K562 (cell line): Measurements from ENCODE around the gene MVB12B. TPM values are rescaled to one million over a fixed set of nuclear protein-coding genes. Genes with fewer than 3 reads are reported as not detected.

ENCODE experiments used
- ATAC-seq: fragments of 200-7000 bp; cut with Tn5 transposase; 3 replicates; pipeline ENCODE4 v1.9.1; 2020; ENCODE audit warnings: moderate library complexity
- BruUV-seq: library from RNA; stranded (reverse); fragments of 400-500 nt; replicated peaks from 2 replicates; lab custom pipeline; 2021; lab: Mats Ljungman, UMichigan
- CTCF ChIA-PET: fragments of 300-600 bp; formaldehyde crosslinking; extraction: SDS; loops from one replicate; lab custom pipeline; 2021; ENCODE audit warnings: low intra/inter-chr PET ratio; lab: Yijun Ruan, JAX
- POLR2A ChIA-PET: fragments of 300-600, 350-650 bp; sonication (Branson Sonifier 250); formaldehyde crosslinking; extraction: SDS; loops from one replicate; lab custom pipeline; 2021; ENCODE audit warnings: antibody characterized with exemption, inconsistent platforms; lab: Yijun Ruan, JAX
- DNase-seq, 4 experiments: peaks; one replicate each; pipeline versions ENCODE4 v3.0.0 to v3.0.0-alpha.2; 2011 to 2018; ENCODE audit warnings: low spot score in 3 of 4, mixed read lengths in 3 of 4; ENCODE audit errors: extremely low read depth in 1 of 4
- FAIRE-seq: peaks from 2 replicates; lab custom pipeline; 2011; peaks lifted over from hg19 to GRCh38; lab: Jason Lieb, UNC
- H2AFZ ChIP-seq: 2 replicates; pipeline ENCODE4 v1.6.0; 2011; ENCODE audit warnings: low read depth, low read length, control low read depth, inconsistent platforms
- H3K27ac ChIP-seq: fragments of 200-600 bp; 3 replicates; pipeline ENCODE4 v1.8.0; 2011; ENCODE audit warnings: low read depth, mild to moderate bottlenecking, control low read depth, inconsistent platforms, low read length, moderate library complexity, mixed read lengths; ENCODE audit errors: extremely low read depth
- H3K27me3 ChIP-seq, 2 experiments: fragments of 300-600 bp in 1 of 2; 2 replicates in 1 of 2; 3 replicates in 1 of 2; pipeline versions ENCODE4 v1.6.0 to v1.8.0; 2011; ENCODE audit warnings: inconsistent platforms in 2 of 2, low read length in 2 of 2, mild to moderate bottlenecking in 1 of 2, mixed read lengths in 1 of 2, moderate library complexity in 1 of 2; ENCODE audit not compliant: control insufficient read depth in 2 of 2, insufficient read depth in 2 of 2
- H3K36me3 ChIP-seq: fragments of 300-600 bp; 3 replicates; pipeline ENCODE4 v1.8.0; 2011; ENCODE audit warnings: mild to moderate bottlenecking, low read length, inconsistent platforms; ENCODE audit not compliant: control insufficient read depth, insufficient read depth
- H3K4me1 ChIP-seq, 2 experiments: fragments of 200-600 bp in 1 of 2; replicated peaks in 1 of 2; 2 replicates in 1 of 2; 3 replicates in 1 of 2; pipeline versions ENCODE4 v1.5.1 to v1.8.0; 2011; ENCODE audit warnings: inconsistent platforms in 2 of 2, low read length in 2 of 2, mild to moderate bottlenecking in 1 of 2, mixed read lengths in 1 of 2, moderate library complexity in 1 of 2; ENCODE audit not compliant: control insufficient read depth in 2 of 2, insufficient read depth in 2 of 2
- H3K4me2 ChIP-seq: 2 replicates; pipeline ENCODE4 v1.6.1; 2011; ENCODE audit warnings: low read length, control low read depth, inconsistent platforms, mixed read lengths; ENCODE audit not compliant: insufficient read depth
- H3K4me3 ChIP-seq: fragments of 200-600 bp; sonication (generic), shearing (Covaris generic); 2 replicates; pipeline ENCODE4 v1.5.1; 2016; ENCODE audit warnings: control low read depth, inconsistent platforms
- H3K79me2 ChIP-seq: fragments of 200-600 bp; 3 replicates; pipeline ENCODE4 v1.8.0; 2011; ENCODE audit warnings: low read length, inconsistent platforms; ENCODE audit not compliant: control insufficient read depth, insufficient read depth
- H3K9ac ChIP-seq, 2 experiments: 2 replicates each; pipeline versions ENCODE4 v1.6.0 to v1.6.1; 2011; ENCODE audit warnings: low read depth in 2 of 2, low read length in 2 of 2, control low read depth in 1 of 2, inconsistent platforms in 1 of 2, mild to moderate bottlenecking in 1 of 2, mixed read lengths in 1 of 2; ENCODE audit not compliant: insufficient read depth in 1 of 2
- H3K9me1 ChIP-seq: one replicate; pipeline ENCODE4 v1.6.0; 2011; ENCODE audit warnings: inconsistent platforms, mild to moderate bottlenecking, low read length, moderate library complexity; ENCODE audit not compliant: control insufficient read depth, insufficient read depth
- H3K9me3 ChIP-seq: replicated peaks from 2 replicates; pipeline ENCODE4 v1.5.1; 2011; ENCODE audit warnings: low read depth, low read length, inconsistent platforms; ENCODE audit not compliant: control insufficient read depth, insufficient read depth
- H4K20me1 ChIP-seq: replicated peaks from 2 replicates; pipeline ENCODE4 v1.6.1; 2011; ENCODE audit warnings: low read length, inconsistent platforms, mixed read lengths; ENCODE audit not compliant: control insufficient read depth, insufficient read depth
- CBFA2T3 ChIP-seq: fragments of 450-650 bp; IDR thresholded peaks from 2 replicates; pipeline ENCODE4 v1.6.1; 2017
- FOXJ3 ChIP-seq: sonication (generic); formaldehyde crosslinking; IDR thresholded peaks from 2 replicates; pipeline ENCODE4 v1.4.0; 2020; ENCODE audit warnings: mild to moderate bottlenecking, missing genetic modification reagents
- MBD1 ChIP-seq: fragments of 250-450 bp; sonication (Bioruptor Pico); IDR thresholded peaks from 2 replicates; pipeline ENCODE4 v1.8.0; 2022; ENCODE audit warnings: inconsistent platforms
- MBD2 ChIP-seq: sonication (generic); IDR thresholded peaks from 2 replicates; pipeline ENCODE4 v1.6.1; 2016; ENCODE audit warnings: low read depth, borderline replicate concordance
- MIER1 ChIP-seq: fragments of 450-650 bp; IDR thresholded peaks from 2 replicates; pipeline ENCODE4 v1.6.1; 2016; ENCODE audit warnings: antibody characterized with exemption, mild to moderate bottlenecking, low read depth
- PHTF2 ChIP-seq: fragments of 250-450 bp; sonication (Bioruptor Pico); IDR thresholded peaks from 2 replicates; pipeline ENCODE4 v1.5.0; 2021; ENCODE audit warnings: mild to moderate bottlenecking
- POLR2AphosphoS5 ChIP-seq: IDR thresholded peaks from 2 replicates; pipeline ENCODE4 v1.6.1; 2011; ENCODE audit warnings: mild to moderate bottlenecking, low read depth, low read length, moderate library complexity; ENCODE audit not compliant: control insufficient read depth, insufficient read depth
- POLR2B ChIP-seq: fragments of 450-650 bp; IDR thresholded peaks from 2 replicates; pipeline ENCODE4 v1.6.1; 2018; ENCODE audit warnings: low read depth; ENCODE audit not compliant: partially characterized antibody
- POLR3G ChIP-seq: IDR thresholded peaks from 2 replicates; pipeline ENCODE4 v1.6.1; 2011; ENCODE audit not compliant: insufficient read length, insufficient replicate concordance; ENCODE audit errors: extremely low read depth
- RBM39 ChIP-seq: fragments of 200-400 bp; formaldehyde crosslinking; optimal IDR thresholded peaks from 2 replicates; pipeline ENCODE3; 2018; ENCODE audit warnings: low read depth, low read length
- SRSF1 ChIP-seq: fragments of 200-400 bp; formaldehyde crosslinking; IDR thresholded peaks from 2 replicates; pipeline ENCODE4 v1.6.1; 2017; ENCODE audit warnings: mild to moderate bottlenecking, low read depth, low read length, moderate library complexity
- SRSF3 ChIP-seq: fragments of 200-400 bp; formaldehyde crosslinking; IDR thresholded peaks from 2 replicates; pipeline ENCODE4 v1.6.1; 2016; ENCODE audit warnings: mild to moderate bottlenecking, low read length, moderate library complexity; ENCODE audit not compliant: insufficient read depth
- TRIM24 ChIP-seq, 2 experiments: fragments of 450-650 bp; IDR thresholded peaks; 2 replicates each; pipeline ENCODE4 v1.6.1; 2016
- UBTF ChIP-seq, 2 experiments: IDR thresholded peaks; 2 replicates each; pipeline ENCODE4 v1.6.1; 2012; ENCODE audit warnings: improper control_type of control experiment in 2 of 2, low read depth in 2 of 2, low read length in 2 of 2, borderline replicate concordance in 1 of 2
- ZBTB33 ChIP-seq: sonication (generic); formaldehyde crosslinking; IDR thresholded peaks from 2 replicates; pipeline ENCODE4 v1.8.1; 2023; ENCODE audit warnings: mild to moderate bottlenecking, missing genetic modification reagents
- ZNF408 ChIP-seq: fragments of 250-450 bp; sonication (Bioruptor Pico); IDR thresholded peaks from 2 replicates; pipeline ENCODE4 v1.4.0; 2020; ENCODE audit warnings: low read depth, mild to moderate bottlenecking, moderate library complexity
- ZNF717 ChIP-seq: fragments of 250-450 bp; sonication (Bioruptor Pico); IDR thresholded peaks from 2 replicates; pipeline ENCODE4 v1.5.0; 2021
- WGBS: fragments of 100-300 bp; shearing (Covaris generic); methylation state at CpG from one replicate; pipeline ENCODE4 v1.1.6; 2016; ENCODE audit warnings: low coverage, mixed read lengths; ENCODE audit not compliant: insufficient coverage; ENCODE audit errors: missing lambda C conversion rate; 5-methylcytosine and 5-hydroxymethylcytosine counted together
- in situ Hi-C: fragments of 300-500 bp; cut with MboI; formaldehyde crosslinking; loops from 4 replicates; pipeline ENCODE4 v1.15.0; 2018; ENCODE audit warnings: inconsistent platforms, mixed read lengths
- intact Hi-C: fragments of 100-400 bp; cut with micrococcal nuclease; formaldehyde crosslinking; loops from 2 replicates; pipeline ENCODE4 v1.14.2; 2022
- polyA plus RNA-seq, 8 experiments: library from polyadenylated mRNA; depleted of rRNA in 4 of 8; stranded (reverse) in 5 of 8; unstranded in 3 of 8; fragments of >200 nt; fragmentation: Nextera tagmentation in 2 of 8; fragmentation: Illumina TruSeq in 1 of 8; extraction: Ambion mirVana in 2 of 8; extraction: Trizol in 1 of 8; gene quantifications; 2 replicates each; pipeline versions ENCODE4 v1.2.1 to v1.2.3, GENCODE V29; 2011 to 2014; ENCODE audit warnings: inconsistent platforms in 1 of 8, missing spikeins in 1 of 8
- total RNA-seq, 7 experiments: library from RNA; depleted of rRNA in 6 of 7; stranded (reverse); fragments of >200 nt in 6 of 7; fragmentation: Illumina TruSeq in 2 of 7; extraction: Trizol in 2 of 7; gene quantifications; 2 replicates each; pipeline versions ENCODE4 v1.2.1 to v1.2.3, GENCODE V29; 2011 to 2021; ENCODE audit warnings: low replicate concordance in 1 of 7

Gene MVB12B
- total and polyA plus RNA-seq, 9 of the 15 experiments (the other 6 are each of a cell fraction or from before 2014, with no cell fraction given) = not detected

GRCh38 chr9:126423142-126423915 lies 96.7 kb downstream of the MVB12B start:
- intact Hi-C loops (no loop called here), in situ Hi-C loops (no loop called here)
- Histone ChIP-seq H3K27me3 (peaks cover 30 to 61% of the 10 kb centered on the region in 2 experiments), H3K9ac (no peak overlapping the region), H3K36me3 (no peaks in the 10 kb centered on the region), H3K4me1 (no peaks in the 10 kb centered on the region), H3K4me3 (no peak overlapping the region), H4K20me1 (no peaks in the 10 kb centered on the region; the same call in 1 of the 2 replicates), H3K9me1 (no peaks in the 10 kb centered on the region), H3K27ac (no peak overlapping the region), H3K4me2 (no peak overlapping the region), H3K79me2 (no peaks in the 10 kb centered on the region), H2AFZ (no peak overlapping the region), H3K9me3 (no peaks in the 10 kb centered on the region)
- no TSS peak for BruUV-seq
- 0% methylated on average over 10 of the region's 10 CpGs for WGBS
- no peak for FAIRE-seq
- DNase-seq = no peak
- no peak for TF ChIP-seq SRSF1
- no peak for TF ChIP-seq POLR3G
- no peak for TF ChIP-seq POLR2B
- no peak for TF ChIP-seq MBD1 (CRISPR knock-in tag)
- no peak for TF ChIP-seq RBM39
- no peak for TF ChIP-seq POLR2AphosphoS5
- TF ChIP-seq CBFA2T3 = no peak
- TF ChIP-seq MIER1 = no peak
- no peak for TF ChIP-seq ZNF408 (CRISPR knock-in tag)
- TF ChIP-seq TRIM24 (IDR thresholded peaks at IDR 0.05) = no peak
- no peak for TF ChIP-seq MBD2
- no peak for TF ChIP-seq SRSF3
- no peak for TF ChIP-seq UBTF (IDR thresholded peaks at IDR 0.05; ENCODE audit: borderline replicate concordance in 1 of 2, low read depth in 2 of 2, low read length in 2 of 2)
- TF ChIP-seq ZNF717 (CRISPR knock-in tag) = no peak
- no peak for TF ChIP-seq ZBTB33 (CRISPR knock-in tag)
- no peak for TF ChIP-seq FOXJ3 (CRISPR knock-in tag)
- no peak for TF ChIP-seq PHTF2 (CRISPR knock-in tag)
- POLR2A ChIA-PET = interaction anchor here (0.8 kb wide), 1 partner anchor 10 kb away, joined by 4 read pairs; no protein-coding TSS in a partner anchor
- no peak for ATAC-seq
- CTCF ChIA-PET = no interaction called here
